Measurements from ENCODE around the gene SETBP1. TPM values are rescaled to one million over a fixed set of nuclear protein-coding genes. Genes with fewer than 3 reads are reported as not detected.

SETBP1 gene
- total RNA-seq, 4 donors from 2014 or later: 3.3 to 86.6 (median 16.3) TPM

DNA sequence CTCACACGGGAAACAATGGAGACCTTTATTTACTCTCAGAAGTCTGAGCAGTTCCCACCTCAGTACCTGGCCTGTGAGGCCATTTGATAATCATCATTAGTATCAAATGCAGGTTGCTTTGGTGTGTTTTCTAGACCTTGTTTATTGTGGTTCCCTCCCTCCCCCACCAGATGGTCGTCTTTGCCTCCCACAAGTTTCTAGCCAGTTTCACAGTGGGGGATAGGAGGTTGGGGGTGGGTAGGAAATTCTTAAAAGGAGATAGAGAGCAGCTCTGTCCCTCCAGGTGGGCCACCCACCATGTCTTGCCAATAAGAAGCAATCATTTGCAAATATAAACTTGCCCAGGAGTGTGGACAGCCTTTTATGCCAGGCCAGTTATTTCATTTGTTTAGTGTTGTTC is 31.3 kb downstream of the SETBP1 start:
- H3K4me3 ChIP-seq: no peak overlapping the region
- peaks cover 0 to 18% (median 8%) of the 10 kb centered on the region in 4 donors for H3K4me1 ChIP-seq
- H3K27me3 ChIP-seq: no peaks in the 10 kb centered on the region
- no peak for TF ChIP-seq POLR2A (IDR thresholded peaks at IDR 0.05)
- TF ChIP-seq, protein P1, sequence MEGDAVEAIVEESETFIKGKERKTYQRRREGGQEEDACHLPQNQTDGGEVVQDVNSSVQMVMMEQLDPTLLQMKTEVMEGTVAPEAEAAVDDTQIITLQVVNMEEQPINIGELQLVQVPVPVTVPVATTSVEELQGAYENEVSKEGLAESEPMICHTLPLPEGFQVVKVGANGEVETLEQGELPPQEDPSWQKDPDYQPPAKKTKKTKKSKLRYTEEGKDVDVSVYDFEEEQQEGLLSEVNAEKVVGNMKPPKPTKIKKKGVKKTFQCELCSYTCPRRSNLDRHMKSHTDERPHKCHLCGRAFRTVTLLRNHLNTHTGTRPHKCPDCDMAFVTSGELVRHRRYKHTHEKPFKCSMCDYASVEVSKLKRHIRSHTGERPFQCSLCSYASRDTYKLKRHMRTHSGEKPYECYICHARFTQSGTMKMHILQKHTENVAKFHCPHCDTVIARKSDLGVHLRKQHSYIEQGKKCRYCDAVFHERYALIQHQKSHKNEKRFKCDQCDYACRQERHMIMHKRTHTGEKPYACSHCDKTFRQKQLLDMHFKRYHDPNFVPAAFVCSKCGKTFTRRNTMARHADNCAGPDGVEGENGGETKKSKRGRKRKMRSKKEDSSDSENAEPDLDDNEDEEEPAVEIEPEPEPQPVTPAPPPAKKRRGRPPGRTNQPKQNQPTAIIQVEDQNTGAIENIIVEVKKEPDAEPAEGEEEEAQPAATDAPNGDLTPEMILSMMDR (IDR thresholded peaks at IDR 0.05): no peak
- no peaks in the 10 kb centered on the region for H3K36me3 ChIP-seq
- H3K27ac ChIP-seq: no peak overlapping the region
- no peak for DNase-seq
- no peaks in the 10 kb centered on the region for H3K9me3 ChIP-seq

DNA sequence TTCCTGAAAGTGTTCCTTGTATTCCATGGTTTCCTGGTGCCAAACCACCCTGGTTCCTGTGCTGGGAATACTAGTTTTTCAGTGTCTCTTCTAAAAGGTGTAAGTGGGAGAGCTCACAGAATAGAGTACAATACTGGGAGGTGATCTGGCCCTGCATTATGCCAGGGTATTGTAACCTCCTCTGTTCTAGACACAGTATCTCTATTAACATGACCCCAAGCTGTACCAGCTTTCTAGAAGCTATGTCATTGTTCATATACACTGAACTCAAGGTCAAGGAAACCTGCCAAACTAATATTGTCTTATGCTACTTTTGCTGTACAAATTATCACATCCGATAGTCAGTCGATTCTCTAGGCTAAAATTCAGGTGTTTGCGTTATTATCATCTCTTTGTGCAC is 32.7 kb downstream of the SETBP1 start:
- TF ChIP-seq, protein P1 (IDR thresholded peaks at IDR 0.05): no peak
- no peak for TF ChIP-seq POLR2A (IDR thresholded peaks at IDR 0.05)
- Histone ChIP-seq H3K4me3 (no peak overlapping the region), H3K4me1 (peaks cover 0 to 18% (median 10%) of the 10 kb centered on the region in 4 donors), H3K27me3 (no peaks in the 10 kb centered on the region), H3K27ac (no peak overlapping the region), H3K36me3 (no peaks in the 10 kb centered on the region), H3K9me3 (no peaks in the 10 kb centered on the region)
- DNase-seq: no peak

DNA sequence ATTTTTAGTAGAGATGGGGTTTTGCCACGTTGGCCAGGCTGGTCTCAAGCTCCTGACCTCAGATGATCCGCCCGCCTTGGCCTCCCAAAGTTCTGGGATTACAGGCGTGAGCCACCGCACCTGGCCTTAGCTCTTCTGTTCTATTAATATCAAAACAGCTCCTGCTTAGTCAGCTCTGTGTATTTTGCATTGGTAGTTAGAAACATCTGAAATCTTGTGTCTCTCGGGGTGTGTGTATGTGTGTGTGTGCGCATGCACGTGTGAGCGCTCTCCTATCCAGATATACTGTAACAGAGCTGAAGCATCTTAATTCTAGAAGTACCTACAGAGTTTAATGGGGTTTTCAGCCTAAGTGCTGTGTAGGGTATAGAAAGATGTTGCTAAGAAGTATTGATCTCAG is 33.7 kb downstream of the SETBP1 start:
- no peak overlapping the region for H3K27ac ChIP-seq

DNA sequence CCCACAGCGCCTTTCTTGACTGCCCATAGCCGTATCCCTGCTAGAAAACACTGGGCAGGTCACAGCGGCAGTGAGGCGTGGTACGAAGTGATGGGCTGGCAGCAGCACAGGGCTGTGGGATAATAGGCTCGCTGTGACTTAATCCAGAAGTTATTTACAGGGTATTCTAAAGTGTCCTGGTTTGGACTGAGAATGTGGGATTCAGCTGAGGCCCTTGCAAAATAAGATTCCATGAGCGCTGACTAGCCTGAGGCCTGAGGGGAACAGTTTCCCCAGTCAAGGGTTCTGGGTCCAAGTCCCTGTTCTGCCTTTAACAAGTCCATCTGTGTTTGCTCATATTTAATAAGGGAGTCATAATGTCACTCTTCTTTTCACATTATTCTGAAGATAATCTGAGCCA is 34.6 kb downstream of the SETBP1 start:
- Histone ChIP-seq H3K27me3 (no peaks in the 10 kb centered on the region), H3K36me3 (no peaks in the 10 kb centered on the region), H3K27ac (peak overlapping the region in 2 of 4 donors; percentile 36 to 40), H3K9me3 (no peaks in the 10 kb centered on the region), H3K4me3 (no peak overlapping the region), H3K4me1 (peaks cover 0 to 11% (median 7%) of the 10 kb centered on the region in 4 donors)
- DNase-seq: no peak
- TF ChIP-seq, protein P1 (IDR thresholded peaks at IDR 0.05): no peak
- no peak for TF ChIP-seq POLR2A (IDR thresholded peaks at IDR 0.05)

More for the DNA sequence above, 33.7 kb downstream of the SETBP1 start:
- H3K36me3 ChIP-seq: no peaks in the 10 kb centered on the region
- peaks cover 0 to 15% (median 10%) of the 10 kb centered on the region in 4 donors for H3K4me1 ChIP-seq
- H3K27me3 ChIP-seq: no peaks in the 10 kb centered on the region
- H3K4me3 ChIP-seq: no peak overlapping the region
- H3K9me3 ChIP-seq: no peaks in the 10 kb centered on the region
- DNase-seq: no peak
- no peak for TF ChIP-seq POLR2A (IDR thresholded peaks at IDR 0.05)
- TF ChIP-seq, protein P1 (IDR thresholded peaks at IDR 0.05): no peak

DNA sequence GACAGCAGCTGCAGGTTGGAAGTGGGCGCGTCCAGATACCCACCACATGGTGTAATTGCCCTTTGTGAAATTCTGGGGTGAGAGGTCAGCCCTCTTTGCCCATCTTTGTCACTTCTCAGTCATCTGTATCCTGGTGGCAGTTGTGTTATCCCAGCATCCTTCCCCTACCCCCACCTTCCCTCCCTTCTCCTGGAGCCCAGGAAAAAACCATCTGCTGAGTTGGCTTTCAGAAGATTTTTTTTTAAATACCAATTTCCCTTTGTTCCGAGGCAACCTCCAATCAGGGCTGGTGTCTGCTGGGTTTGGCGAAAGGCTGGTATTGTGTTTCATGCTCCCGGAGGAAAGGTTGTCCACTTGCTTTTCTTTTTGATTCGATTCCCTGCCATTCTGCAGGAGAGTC is 35.2 kb downstream of the SETBP1 start:
- DNase-seq: no peak
- Histone ChIP-seq H3K27me3 (no peaks in the 10 kb centered on the region), H3K4me1 (peaks cover 0 to 11% (median 7%) of the 10 kb centered on the region in 4 donors), H3K4me3 (no peak overlapping the region), H3K36me3 (no peaks in the 10 kb centered on the region), H3K9me3 (no peaks in the 10 kb centered on the region), H3K27ac (peak overlapping the region in 1 of 4 donors; percentile 40)
- TF ChIP-seq, protein P1 (IDR thresholded peaks at IDR 0.05): no peak

DNA sequence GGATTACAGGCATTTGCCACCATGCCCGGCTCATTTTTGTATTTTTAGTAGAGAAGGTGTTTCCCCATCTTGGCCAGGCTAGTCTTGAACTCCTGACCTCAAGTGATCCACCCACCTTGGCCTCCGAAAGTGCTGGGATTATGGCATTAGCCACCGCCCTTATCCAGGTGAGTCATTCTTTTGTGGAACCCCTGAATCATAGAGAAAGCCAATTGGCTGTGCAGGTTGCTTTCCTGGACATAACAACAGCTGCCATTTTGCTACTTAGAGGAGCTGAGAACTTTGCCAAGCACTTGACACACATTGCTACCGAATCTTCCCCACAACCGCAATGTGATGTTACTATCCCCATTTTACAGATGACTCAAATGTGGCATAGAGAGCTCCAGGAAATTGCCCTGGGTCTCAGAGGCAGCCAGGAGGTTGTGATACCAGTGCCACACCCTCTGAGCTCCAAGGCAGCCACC is 36.0 kb downstream of the SETBP1 start:
- Histone ChIP-seq H3K36me3 (no peaks in the 10 kb centered on the region), H3K27me3 (no peaks in the 10 kb centered on the region), H3K9me3 (no peaks in the 10 kb centered on the region), H3K27ac (no peak overlapping the region), H3K4me3 (no peak overlapping the region), H3K4me1 (peaks cover 0 to 11% (median 7%) of the 10 kb centered on the region in 4 donors)
- no peak for DNase-seq
- no peak for TF ChIP-seq POLR2A (IDR thresholded peaks at IDR 0.05)
- TF ChIP-seq, protein P1 (IDR thresholded peaks at IDR 0.05): no peak
